WTC11 (cell line): ENCODE results near the gene CFAP100. TPM values are rescaled to one million over a fixed set of nuclear protein-coding genes. Genes with fewer than 3 reads are reported as not detected.

ENCODE experiments used
- ATAC-seq: fragments of 200-7000 bp; cut with Tn5 transposase; 2 replicates; pipeline ENCODE4 v1.10.0; 2021; ENCODE audit warnings: mild to moderate bottlenecking, moderate library complexity
- CTCF ChIA-PET: fragments of 300-600 bp; sonication (Branson Sonifier 250); formaldehyde crosslinking; loops from one replicate; lab custom pipeline; 2021; ENCODE audit warnings: antibody characterized with exemption; lab: Charles Lee
- POLR2A ChIA-PET: fragments of 350-600 bp; sonication (Branson Sonifier 250); formaldehyde crosslinking; loops from one replicate; lab custom pipeline; 2021; ENCODE audit warnings: antibody characterized with exemption; lab: Charles Lee
- DNase-seq: peaks from one replicate; pipeline ENCODE4 v3.0.0; 2021; ENCODE audit warnings: low spot score
- H3K27ac Mint-ChIP-seq: 2 replicates; pipeline ENCODE4 v1.8.0; 2021; ENCODE audit warnings: mixed read lengths
- H3K27me3 Mint-ChIP-seq: 2 replicates; pipeline ENCODE4 v1.8.0; 2021; ENCODE audit warnings: low read depth, mild to moderate bottlenecking, moderate library complexity, mixed read lengths
- H3K36me3 Mint-ChIP-seq: 2 replicates; pipeline ENCODE4 v1.8.0; 2021; ENCODE audit warnings: mixed read lengths
- H3K4me1 Mint-ChIP-seq: 2 replicates; pipeline ENCODE4 v1.8.0; 2022; ENCODE audit warnings: mixed read lengths
- H3K4me3 Mint-ChIP-seq: 2 replicates; pipeline ENCODE4 v1.8.0; 2021; ENCODE audit warnings: mild to moderate bottlenecking, moderate library complexity, mixed read lengths
- H3K9me3 Mint-ChIP-seq: 2 replicates; pipeline ENCODE4 v1.8.0; 2021; ENCODE audit warnings: mixed read lengths
- CTCF ChIP-seq: fragments of 200-600 bp; IDR thresholded peaks from 2 replicates; pipeline ENCODE4 v1.8.0; 2022; ENCODE audit warnings: antibody characterized with exemption
- EMX1 ChIP-seq: fragments of 250-450 bp; sonication (Bioruptor Pico); IDR thresholded peaks from 2 replicates; pipeline ENCODE4 v1.8.0; 2021; ENCODE audit warnings: mild to moderate bottlenecking
- ERG ChIP-seq: fragments of 250-450 bp; sonication (Bioruptor Pico); IDR thresholded peaks from 2 replicates; pipeline ENCODE4 v1.8.0; 2021; ENCODE audit warnings: mild to moderate bottlenecking
- FOXJ3 ChIP-seq: sonication (generic); formaldehyde crosslinking; IDR thresholded peaks from 2 replicates; pipeline ENCODE4 v1.9.0; 2021; ENCODE audit warnings: missing genetic modification reagents, mild to moderate bottlenecking, borderline replicate concordance
- GTF2I ChIP-seq: fragments of 250-450 bp; sonication (Bioruptor Pico); conservative IDR thresholded peaks from 2 replicates; pipeline ENCODE4 v1.4.0; 2021; ENCODE audit warnings: mild to moderate bottlenecking
- IRF2 ChIP-seq: sonication (generic); formaldehyde crosslinking; IDR thresholded peaks from 2 replicates; pipeline ENCODE4 v1.8.0; 2022; ENCODE audit warnings: low read depth, missing genetic modification reagents, borderline replicate concordance
- JAZF1 ChIP-seq: fragments of 250-450 bp; sonication (Bioruptor Pico); IDR thresholded peaks from 2 replicates; pipeline ENCODE4 v1.9.0; 2021; ENCODE audit warnings: moderate library complexity, mild to moderate bottlenecking, inconsistent platforms
- JUN ChIP-seq: sonication (generic); formaldehyde crosslinking; IDR thresholded peaks from 2 replicates; pipeline ENCODE4 v1.8.0; 2023; ENCODE audit warnings: mild to moderate bottlenecking, missing genetic modification reagents
- MXD4 ChIP-seq: fragments of 250-450 bp; sonication (Bioruptor Pico); IDR thresholded peaks from 2 replicates; pipeline ENCODE4 v1.8.0; 2021; ENCODE audit warnings: mild to moderate bottlenecking, moderate library complexity, borderline replicate concordance
- MYBL2 ChIP-seq: sonication (generic); formaldehyde crosslinking; IDR thresholded peaks from 2 replicates; pipeline ENCODE4 v1.8.1; 2023; ENCODE audit warnings: mild to moderate bottlenecking, moderate library complexity, missing genetic modification reagents
- NFE2L1 ChIP-seq: sonication (generic); formaldehyde crosslinking; IDR thresholded peaks from 2 replicates; pipeline ENCODE4 v1.8.1; 2023; ENCODE audit warnings: missing genetic modification reagents
- OVOL2 ChIP-seq: fragments of 250-450 bp; sonication (Bioruptor Pico); IDR thresholded peaks from 2 replicates; pipeline ENCODE4 v1.9.0; 2021; ENCODE audit warnings: mild to moderate bottlenecking, borderline replicate concordance
- RELA ChIP-seq: sonication (generic); formaldehyde crosslinking; IDR thresholded peaks from 2 replicates; pipeline ENCODE4 v1.8.1; 2022; ENCODE audit warnings: missing genetic modification reagents, mild to moderate bottlenecking, borderline replicate concordance
- TCF7 ChIP-seq: sonication (generic); formaldehyde crosslinking; IDR thresholded peaks from 2 replicates; pipeline ENCODE4 v1.8.0; 2022; ENCODE audit warnings: mild to moderate bottlenecking, low read depth, missing genetic modification reagents, moderate library complexity
- TP53 ChIP-seq: sonication (generic); formaldehyde crosslinking; IDR thresholded peaks from 2 replicates; pipeline ENCODE4 v1.8.1; 2023; ENCODE audit warnings: mild to moderate bottlenecking, missing genetic modification reagents
- ZBTB43 ChIP-seq: sonication (generic); formaldehyde crosslinking; IDR thresholded peaks from 2 replicates; pipeline ENCODE4 v1.8.1; 2023; ENCODE audit warnings: mild to moderate bottlenecking, missing genetic modification reagents
- ZNF219 ChIP-seq: sonication (generic); formaldehyde crosslinking; IDR thresholded peaks from 2 replicates; pipeline ENCODE4 v1.8.0; 2023; ENCODE audit warnings: missing genetic modification reagents, mild to moderate bottlenecking, borderline replicate concordance
- ZNF281 ChIP-seq: sonication (generic); formaldehyde crosslinking; IDR thresholded peaks from 2 replicates; pipeline ENCODE4 v1.8.0; 2023; ENCODE audit warnings: mild to moderate bottlenecking, missing genetic modification reagents
- total RNA-seq: library from RNA; stranded (reverse); gene quantifications from 3 replicates; pipeline ENCODE4 v1.2.3, GENCODE V29; 2021
- TF ChIP-seq, protein P1 (sequence below): fragments of 250-450 bp; sonication (Bioruptor Pico); IDR thresholded peaks from 2 replicates; pipeline ENCODE4 v1.9.0; 2021; ENCODE audit warnings: mild to moderate bottlenecking
- TF ChIP-seq, protein P2 (sequence below): sonication (generic); formaldehyde crosslinking; IDR thresholded peaks from 2 replicates; pipeline ENCODE4 v1.8.1; 2022; ENCODE audit warnings: low read depth, mild to moderate bottlenecking, moderate library complexity, missing genetic modification reagents, borderline replicate concordance
- TF ChIP-seq, protein P3 (sequence below): sonication (generic); formaldehyde crosslinking; conservative IDR thresholded peaks from 2 replicates; pipeline ENCODE4 v1.8.1; 2022; ENCODE audit warnings: mild to moderate bottlenecking, missing genetic modification reagents

Gene CFAP100
- total RNA-seq, 1 experiment from 2014 or later: not detected

GRCh38 chr3:126358816-126359181 lies 35.9 kb upstream of the CFAP100 start:
- ChIA-PET CTCF (interaction anchor here (0.5 to 1.3 kb wide), 2 partner anchors 8 to 16 kb away, joined by 3 to 4 read pairs; no protein-coding TSS in a partner anchor), POLR2A (no interaction called here)
- peaks cover 30% of the 10 kb centered on the region for H3K27me3 Mint-ChIP-seq
- H3K4me3 Mint-ChIP-seq: no peak overlapping the region
- peaks cover 15% of the 10 kb centered on the region; the same call in 1 of the 2 replicates for H3K36me3 Mint-ChIP-seq
- TF ChIP-seq MYBL2 (CRISPR knock-in tag) (no peak), TP53 (CRISPR knock-in tag) (no peak), GTF2I (CRISPR knock-in tag) (no peak), ZNF219 (CRISPR knock-in tag) (no peak), FOXJ3 (CRISPR knock-in tag) (no peak), ZBTB43 (CRISPR knock-in tag) (no peak), OVOL2 (CRISPR knock-in tag) (no peak), CTCF (no peak), JUN (CRISPR knock-in tag) (no peak), IRF2 (CRISPR knock-in tag) (no peak), JAZF1 (CRISPR knock-in tag) (no peak), MXD4 (CRISPR knock-in tag) (no peak), RELA (no peak), NFE2L1 (CRISPR knock-in tag) (no peak)
- TF ChIP-seq, protein P1, sequence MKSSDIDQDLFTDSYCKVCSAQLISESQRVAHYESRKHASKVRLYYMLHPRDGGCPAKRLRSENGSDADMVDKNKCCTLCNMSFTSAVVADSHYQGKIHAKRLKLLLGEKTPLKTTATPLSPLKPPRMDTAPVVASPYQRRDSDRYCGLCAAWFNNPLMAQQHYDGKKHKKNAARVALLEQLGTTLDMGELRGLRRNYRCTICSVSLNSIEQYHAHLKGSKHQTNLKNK (CRISPR knock-in tag): no peak
- TF ChIP-seq, protein P2, sequence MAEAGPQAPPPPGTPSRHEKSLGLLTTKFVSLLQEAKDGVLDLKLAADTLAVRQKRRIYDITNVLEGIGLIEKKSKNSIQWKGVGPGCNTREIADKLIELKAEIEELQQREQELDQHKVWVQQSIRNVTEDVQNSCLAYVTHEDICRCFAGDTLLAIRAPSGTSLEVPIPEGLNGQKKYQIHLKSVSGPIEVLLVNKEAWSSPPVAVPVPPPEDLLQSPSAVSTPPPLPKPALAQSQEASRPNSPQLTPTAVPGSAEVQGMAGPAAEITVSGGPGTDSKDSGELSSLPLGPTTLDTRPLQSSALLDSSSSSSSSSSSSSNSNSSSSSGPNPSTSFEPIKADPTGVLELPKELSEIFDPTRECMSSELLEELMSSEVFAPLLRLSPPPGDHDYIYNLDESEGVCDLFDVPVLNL (CRISPR knock-in tag): no peak
- TF ChIP-seq, protein P3, sequence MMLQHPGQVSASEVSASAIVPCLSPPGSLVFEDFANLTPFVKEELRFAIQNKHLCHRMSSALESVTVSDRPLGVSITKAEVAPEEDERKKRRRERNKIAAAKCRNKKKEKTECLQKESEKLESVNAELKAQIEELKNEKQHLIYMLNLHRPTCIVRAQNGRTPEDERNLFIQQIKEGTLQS (CRISPR knock-in tag): no peak
- peaks cover 34% of the 10 kb centered on the region for H3K4me1 Mint-ChIP-seq
- ATAC-seq (no peak), DNase-seq (no peak)
- peaks cover 13% of the 10 kb centered on the region for H3K9me3 Mint-ChIP-seq
- H3K27ac Mint-ChIP-seq: no peak overlapping the region

DNA sequence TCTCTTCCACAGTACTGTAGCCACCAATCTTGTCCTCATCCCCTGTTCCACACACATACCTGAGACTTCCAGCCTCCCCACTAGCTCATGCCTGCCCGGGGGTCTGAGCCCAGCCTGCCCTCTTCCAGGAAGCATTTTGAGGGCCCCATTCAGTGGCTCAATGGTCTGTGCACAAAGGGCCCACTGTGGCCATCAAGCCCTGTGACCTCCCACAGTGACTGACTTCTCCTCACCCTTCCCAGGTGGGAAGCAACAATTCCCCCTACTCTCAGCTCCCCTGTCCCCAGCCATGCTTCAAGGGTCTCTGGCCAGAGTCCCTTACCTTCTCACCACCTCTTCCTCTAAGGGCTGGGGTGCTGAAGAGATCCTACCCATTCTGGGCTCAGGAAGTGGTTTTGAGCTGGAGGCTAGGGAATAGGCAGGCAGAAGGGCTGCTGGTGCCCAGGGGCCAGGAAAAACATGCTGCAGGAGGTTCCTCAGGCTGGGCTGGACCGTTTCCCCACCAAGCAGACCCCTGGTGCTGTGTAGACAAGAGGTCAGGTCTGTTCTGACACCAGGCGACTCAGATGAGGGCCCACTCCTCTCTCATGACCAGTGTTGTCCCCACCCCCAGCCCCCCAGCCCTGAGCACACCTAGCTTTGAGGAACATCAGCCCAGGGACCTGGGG lies 34.5 kb upstream of the CFAP100 start:
- ATAC-seq (no peak), DNase-seq (no peak)
- peaks cover 15% of the 10 kb centered on the region; the same call in 1 of the 2 replicates for H3K36me3 Mint-ChIP-seq
- H3K27ac Mint-ChIP-seq: no peak overlapping the region
- H3K9me3 Mint-ChIP-seq: peaks cover 13% of the 10 kb centered on the region
- POLR2A ChIA-PET: no interaction called here
- H3K4me1 Mint-ChIP-seq: peaks cover 44% of the 10 kb centered on the region
- CTCF ChIA-PET: interaction anchor here (0.9 kb wide), 1 partner anchor 11 kb away, joined by 3 read pairs; no protein-coding TSS in a partner anchor
- H3K4me3 Mint-ChIP-seq: no peak overlapping the region
- TF ChIP-seq ERG (no peak), ZNF281 (CRISPR knock-in tag) (no peak), TCF7 (no peak), EMX1 (CRISPR knock-in tag) (no peak)
- TF ChIP-seq, protein P2 (CRISPR knock-in tag): no peak
- H3K27me3 Mint-ChIP-seq: peaks cover 30% of the 10 kb centered on the region
